HG02973 (cell line): ENCODE results near the gene AMH.

ENCODE experiments used
- ATAC-seq: cut with Tn5 transposase; IDR thresholded peaks from one replicate; pipeline ENCODE4 v1.9.1; 2021; ENCODE audit warnings: moderate library complexity; ENCODE audit not compliant: unreplicated experiment

AMH gene

DNA sequence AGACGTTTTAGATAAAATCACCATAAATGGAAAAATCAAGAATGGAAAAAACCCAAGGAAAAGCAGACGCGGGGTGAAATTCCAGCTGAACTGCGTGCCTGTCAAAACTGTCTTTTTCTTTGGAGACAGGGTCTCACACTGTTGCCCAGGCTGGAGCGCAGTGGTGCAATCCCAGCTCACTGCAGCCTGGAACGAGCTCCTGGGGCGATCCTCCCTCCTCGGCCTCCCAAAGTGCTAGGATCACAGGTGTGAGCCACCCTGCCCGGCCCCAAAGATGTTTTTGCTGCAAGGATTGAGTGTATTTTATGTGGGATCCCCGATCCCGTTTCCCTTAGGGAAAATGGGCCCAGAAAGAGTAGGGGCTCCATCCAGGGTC lies 33.7 kb downstream of the AMH start:
- no peak for ATAC-seq

DNA sequence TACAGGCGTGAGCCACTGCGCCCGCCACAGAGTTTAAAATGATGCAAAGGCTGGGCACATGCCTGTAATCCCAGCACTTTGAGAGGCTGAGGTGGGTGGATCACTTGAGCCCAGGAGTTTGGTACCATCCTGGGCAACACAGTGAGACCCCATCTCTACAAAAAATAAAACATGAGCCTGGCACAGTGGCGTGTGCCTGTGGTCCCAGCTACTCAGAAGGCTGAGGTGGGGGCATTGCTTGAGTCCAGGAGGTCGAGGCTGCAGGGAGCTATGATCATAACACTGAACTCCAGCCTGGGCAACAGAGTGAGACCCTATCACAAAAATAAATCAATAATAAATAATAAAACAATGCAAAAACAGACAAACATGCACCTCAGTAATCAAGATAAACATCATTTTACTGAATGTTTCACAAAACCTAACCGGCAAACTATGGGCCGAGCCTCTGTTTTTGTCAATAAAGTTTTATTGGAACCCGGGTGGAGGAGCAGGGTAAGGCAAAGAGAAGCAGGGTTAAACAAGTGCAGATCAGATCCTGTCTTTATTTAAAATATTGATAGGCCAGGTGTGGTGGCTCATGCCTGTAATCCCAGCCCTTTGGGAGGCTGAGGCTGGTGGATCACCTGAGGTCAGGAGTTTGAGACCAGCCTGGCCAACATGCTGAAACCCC lies 34.8 kb downstream of the AMH start:
- ATAC-seq: no peak

DNA sequence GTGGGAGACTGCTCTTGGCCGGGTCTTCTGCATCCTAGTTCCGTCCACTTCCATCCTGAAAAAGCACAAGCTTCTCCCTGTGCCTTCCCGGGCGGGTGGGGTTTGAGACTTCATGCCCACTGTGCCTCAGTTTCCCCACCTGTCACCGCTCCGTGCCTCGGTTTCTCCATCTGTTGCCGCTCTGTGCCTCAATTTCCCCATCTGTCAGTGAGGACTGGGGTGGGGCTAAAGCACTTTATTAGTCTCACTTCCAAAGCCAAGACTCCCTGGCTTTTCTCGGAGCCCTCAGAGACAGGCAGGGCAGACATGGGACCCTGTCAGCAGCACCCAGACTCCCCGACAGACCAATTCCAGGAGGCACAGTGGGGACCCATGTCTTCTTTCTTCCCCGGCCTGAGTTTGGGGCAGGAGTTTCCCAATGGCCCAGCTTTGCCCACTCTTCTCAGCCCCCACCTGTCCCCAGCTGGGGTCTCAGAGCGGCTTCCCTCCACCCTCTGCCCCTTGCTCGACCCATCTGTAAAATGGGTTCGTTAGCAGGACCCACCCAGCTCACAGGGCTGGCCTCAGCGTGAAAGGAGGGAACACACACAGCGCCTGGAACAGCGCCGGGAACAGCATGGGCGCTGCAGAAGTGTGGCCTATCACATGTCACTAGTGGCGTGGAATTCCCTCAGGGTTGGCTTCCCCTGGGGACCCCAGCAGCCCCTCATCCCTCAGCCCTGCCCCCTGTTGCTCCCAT lies 37.4 kb downstream of the AMH start:
- ATAC-seq: no peak

DNA sequence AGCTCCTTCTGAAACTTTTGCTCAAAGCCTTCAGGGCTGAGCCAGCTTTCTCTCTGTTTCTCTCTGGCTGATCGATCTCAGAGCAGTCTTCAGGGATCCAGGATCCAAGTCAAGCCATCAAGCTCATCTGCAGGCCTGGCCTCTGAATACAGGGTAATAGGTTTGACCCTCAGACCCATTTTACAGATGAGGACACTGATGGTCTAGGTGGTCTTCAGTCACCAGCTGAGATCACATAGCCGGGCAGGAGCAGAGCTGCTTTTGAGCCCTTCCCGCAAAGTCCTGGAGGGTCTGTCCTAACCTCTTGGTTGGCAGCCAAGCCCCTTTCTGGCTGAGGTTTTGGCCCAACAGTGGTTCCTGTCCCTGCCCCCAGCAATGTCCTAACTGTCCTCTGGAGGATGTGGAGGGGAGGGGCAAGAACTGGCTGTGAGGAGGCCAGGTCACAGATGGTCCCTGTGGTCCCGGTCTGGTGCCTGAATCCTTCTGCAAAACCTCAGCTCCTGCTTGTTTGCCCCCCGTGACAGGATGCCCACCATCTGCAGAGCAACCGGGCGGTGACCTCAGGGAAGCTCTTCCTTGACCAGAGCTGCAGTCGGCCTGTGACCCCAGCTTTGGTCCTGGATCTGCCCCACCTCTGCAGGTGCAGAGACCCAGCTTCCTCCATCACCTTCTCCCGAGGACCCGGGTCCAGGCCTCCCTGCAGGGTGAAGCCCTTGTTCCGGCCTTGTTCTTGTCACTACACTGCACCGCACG lies 38.6 kb downstream of the AMH start:
- ATAC-seq: no peak

DNA sequence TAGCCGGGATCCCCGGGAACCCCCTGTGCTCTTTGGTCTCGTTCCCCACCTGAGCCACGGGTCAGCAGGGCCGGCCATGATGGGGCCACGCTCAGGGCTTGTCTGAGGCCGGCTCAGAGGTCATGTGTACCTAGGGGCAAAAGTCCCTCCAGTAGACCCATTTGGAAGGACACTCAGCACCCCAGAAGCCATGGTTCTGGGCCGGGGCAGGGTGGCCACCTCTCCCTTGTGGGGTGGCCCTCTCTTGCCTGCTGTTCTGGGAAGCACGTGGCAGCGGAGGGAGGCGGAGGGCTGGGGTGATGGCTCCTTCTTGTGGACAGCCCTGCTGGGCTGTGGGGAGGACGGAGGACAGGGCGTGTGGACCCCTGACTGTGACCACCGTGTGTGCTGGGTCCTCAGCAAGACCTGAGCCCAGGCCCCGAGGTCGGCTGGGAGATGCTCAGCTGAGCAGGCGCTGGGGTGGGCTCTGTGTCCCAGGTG lies 39.3 kb downstream of the AMH start:
- no peak for ATAC-seq

DNA sequence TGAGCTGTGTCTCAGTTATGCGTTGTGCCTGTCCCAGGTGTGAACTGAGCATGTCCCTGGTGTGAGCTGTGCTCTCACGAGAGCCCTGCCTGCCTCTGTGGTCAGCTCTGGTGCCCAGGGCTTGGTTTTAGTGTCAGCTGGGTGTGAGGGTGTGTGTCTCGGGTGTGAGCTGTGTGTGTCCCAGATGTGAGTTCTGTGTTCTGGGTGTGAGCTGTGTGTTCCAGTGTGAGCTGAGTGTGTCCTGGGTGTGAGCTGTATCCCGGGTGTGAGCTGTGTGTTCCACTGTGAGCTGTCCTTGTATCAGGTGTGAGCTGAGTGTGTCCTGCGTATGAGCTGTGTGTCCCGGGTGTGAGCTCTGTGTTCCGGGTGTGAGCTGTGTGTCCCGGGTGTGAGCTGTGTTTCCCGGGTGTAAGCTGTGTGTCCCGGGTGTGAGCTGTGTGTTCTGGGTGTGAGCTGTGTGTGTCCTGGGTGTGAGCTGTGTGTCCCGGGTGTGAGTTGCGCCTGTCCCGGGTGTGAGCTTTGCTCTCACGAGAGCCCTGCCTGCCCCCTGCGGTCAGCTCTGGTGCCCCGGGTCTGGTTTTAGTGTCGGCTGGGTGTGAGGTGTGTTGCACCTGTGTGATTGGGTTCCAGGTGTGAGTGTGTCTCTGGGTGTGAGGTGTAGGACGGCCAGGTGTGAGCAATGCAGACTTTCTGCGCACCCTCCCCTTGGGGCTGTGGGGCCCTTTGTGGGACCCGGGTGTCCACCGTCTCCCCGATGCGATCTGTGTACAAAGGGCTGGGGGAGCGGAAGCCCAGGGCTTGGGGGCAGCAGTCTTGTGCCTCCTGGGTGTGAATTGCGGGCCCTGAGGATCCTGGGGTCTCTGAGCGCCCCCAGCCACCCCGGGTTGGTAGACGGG lies 39.9 kb downstream of the AMH start:
- no peak for ATAC-seq

DNA sequence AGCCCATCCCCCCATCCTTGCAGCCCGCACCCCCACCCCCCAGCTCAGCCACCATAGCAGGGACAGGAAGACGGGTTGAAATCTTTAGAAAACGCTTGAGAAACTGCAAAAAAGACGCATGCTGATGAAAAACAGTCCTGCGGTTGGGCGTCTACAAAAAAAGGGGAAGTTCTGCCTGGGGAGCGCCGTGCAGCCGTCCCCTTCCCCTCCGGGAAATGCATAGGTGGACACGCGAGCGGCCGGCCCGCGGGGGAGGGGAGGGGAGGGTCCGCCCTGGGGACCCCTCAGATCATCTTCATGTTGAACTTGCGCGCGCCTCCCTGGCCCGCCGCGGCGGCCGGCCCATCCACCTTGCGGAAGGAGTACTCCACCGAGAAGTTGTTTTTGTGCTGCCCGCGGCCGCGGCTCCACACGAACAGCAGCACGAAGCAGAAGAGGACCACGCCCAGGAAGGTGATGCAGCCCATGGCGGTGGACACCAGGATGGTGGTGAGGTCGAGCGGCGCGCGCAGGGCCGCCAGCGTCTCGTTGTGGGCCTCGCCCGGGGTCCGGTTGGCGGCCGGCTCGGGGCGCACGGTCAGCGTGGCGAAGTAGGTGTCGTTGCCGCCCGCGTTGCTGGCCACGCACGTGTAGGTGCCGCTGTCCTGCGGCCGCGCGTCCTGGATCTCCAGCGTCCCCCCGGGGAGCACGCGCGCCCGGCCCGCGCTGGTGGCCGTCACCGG lies 40.8 kb downstream of the AMH start:
- no peak for ATAC-seq

DNA sequence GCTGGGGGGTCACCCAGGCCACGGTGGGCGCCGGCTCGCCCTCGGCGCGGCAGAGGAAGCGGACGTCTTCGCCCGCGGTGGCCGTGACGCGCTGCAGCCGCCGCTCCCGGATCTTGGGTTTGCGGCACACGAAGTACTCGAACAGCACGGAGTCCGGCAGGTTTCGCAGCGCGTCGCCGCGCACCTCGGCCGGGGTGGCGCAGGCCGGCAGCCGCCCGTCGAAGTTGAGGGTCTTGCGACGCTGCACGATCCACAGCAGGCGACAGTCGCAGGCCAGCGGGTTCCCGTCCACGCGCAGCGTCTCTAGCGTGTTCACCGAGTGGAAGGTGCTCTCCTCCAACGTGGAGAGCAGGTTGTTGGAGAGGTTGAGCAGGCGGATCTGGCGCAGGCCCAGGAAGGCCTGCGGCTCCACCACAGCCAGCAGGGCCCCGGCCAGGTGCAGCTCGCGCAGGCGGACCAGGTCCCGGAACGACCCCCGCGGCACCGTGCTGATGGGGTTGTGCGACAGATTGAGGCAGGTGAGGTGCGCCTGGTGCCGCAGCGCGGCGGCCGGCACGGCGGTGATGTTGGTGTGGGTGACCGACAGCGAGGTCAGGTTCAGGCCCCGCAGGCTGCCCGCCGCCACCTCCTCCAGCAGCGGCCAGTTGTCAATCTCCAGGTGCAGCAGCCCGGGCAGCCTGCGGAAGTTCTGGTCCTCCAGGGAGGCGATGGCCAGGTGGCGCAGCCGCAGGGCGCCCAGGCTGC lies 41.5 kb downstream of the AMH start:
- ATAC-seq: no peak

DNA sequence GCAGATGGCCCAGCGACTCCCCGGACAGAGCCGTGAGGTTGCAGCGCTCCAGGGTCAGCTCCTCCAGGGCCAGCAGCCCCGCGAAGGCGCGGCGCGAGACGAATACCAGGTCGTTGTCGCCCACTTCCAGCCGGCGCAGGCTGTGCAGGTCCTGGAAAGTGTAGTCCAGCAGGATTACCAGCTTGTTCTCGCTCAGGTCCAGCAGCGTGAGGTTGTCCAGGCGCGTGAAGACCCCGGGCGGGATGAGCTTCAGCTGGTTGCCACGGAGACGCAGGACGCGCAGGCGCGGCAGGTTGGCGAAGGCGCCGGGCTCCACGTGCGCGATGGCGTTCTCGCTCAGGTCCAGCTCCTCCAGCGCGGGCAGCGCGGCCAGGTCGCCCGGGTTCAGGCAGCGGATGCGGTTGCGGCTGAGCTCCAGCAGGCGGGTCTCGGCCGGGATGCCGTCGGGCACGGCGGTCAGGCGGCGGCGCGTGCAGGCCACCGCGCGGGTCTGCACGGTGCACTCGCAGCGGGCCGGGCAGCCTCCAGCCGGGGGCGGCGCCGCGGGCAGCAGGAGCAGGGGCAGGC lies 42.1 kb downstream of the AMH start:
- no peak for ATAC-seq

DNA sequence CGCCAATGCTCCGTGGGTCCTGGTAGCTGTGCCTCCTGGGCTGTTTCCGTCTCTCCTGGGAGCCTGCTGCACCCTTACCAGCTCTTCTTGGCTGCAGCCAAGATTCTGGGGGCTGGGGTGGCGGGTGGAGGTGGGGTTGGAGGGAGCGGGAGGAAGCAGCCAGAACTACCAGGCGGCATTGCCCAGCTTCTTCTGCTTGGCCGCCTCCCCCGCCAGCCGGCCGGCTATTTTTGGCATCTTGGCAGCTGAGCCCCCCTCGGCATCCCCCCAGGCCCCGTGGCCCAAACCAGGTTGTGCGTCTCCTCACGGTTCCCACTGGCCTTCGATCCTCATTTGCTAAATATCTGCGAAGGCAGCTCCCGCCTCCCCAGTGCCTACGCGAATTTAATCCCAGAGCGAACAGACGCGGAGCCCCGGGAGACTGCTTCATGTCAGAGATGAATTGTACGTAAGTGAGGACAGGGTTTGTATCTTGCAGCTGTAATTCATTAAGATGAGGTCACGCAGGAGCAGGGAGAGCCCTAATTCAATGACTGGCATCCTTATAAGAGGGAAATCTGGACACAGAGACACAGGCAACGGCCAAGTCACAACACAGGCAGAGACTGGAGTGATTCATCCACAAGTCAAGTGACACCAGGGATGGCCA lies 45.7 kb downstream of the AMH start:
- no peak for ATAC-seq

DNA sequence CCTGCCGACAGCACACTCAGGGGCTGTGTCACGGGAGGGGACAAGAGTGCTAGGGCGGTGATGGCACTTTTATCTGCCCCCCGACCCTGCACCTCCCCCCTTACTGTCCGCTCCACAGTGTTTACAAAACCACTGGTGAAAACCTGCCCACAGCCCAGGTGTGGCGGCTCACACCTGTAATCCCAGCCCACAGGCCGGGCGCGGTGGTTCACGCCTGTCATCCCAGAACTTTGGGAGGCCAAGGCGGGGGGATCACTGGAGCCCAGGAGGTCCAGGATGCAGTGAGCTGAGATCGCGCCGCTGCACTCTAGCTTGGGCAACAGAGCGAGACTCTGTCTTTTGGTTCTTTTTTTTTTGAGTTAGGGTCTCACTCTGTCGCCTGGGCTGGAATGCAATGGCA lies 47.0 kb downstream of the AMH start:
- no peak for ATAC-seq

DNA sequence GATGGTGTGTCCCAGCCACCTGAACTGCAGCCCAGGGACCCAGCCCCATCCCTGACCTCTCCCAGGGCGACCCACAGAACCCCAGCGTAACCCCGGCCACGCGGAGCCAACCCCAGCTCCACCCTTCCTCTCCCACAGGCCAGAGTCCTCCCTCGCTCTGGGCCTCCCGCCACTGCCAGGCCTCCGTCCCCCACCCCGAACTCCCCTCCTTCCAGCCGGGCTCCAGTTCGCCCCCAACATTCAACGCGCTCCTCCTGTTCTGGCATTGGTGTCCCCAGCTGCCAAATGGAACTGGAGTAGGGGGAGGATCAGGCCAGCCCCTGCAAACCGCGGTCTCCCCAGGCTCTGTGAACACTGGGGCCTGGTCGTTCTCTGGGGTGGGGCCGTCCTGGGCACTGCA lies 51.4 kb downstream of the AMH start:
- no peak for ATAC-seq
